Epidermal melanocyte (primary cell): ENCODE results near the gene PPP1R3F.
"Not testable (repeated sequence)": the region's sequence is repeated elsewhere in the genome, so short reads cannot be mapped to it uniquely, and the experiment has no call there.

Experiments used
- DNase-seq: peaks from one replicate; pipeline ENCODE4 v3.0.0; 2011; ENCODE audit warnings: low spot score; ENCODE audit not compliant: insufficient read length

PPP1R3F gene

DNA sequence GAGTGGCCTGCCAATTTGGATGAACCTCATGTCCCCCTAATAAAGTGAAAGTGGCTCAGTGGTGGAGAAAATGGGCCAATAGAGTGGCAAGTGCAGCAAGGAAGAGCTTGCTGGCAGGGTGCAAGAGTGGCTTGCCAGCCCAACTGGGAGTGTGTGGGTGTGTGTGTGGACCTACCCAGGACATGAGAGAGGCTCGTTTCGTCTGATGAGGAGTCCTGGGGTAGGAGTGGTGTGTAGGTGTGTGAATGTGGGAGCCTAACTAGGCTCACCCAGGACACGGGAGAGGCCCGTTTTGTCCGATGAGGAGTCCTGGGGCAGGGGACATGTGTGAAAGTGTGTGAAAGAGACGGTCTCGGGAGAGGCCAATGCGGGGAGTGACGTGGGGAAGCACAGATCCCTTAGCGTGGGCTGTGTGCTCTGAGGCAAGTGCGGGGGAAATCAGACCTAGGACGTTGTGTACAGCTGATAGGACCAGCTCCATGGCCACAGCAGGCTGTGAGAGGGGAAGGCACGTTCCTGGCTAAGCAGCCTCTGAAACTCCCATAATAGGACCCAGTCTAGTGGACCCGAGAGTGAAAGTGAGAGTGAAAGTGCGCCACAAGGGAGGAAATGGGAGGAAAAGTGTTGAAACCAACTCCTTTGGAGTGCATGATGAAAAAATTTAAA, 39.1 kb downstream of the PPP1R3F start:
- no peak for DNase-seq

DNA sequence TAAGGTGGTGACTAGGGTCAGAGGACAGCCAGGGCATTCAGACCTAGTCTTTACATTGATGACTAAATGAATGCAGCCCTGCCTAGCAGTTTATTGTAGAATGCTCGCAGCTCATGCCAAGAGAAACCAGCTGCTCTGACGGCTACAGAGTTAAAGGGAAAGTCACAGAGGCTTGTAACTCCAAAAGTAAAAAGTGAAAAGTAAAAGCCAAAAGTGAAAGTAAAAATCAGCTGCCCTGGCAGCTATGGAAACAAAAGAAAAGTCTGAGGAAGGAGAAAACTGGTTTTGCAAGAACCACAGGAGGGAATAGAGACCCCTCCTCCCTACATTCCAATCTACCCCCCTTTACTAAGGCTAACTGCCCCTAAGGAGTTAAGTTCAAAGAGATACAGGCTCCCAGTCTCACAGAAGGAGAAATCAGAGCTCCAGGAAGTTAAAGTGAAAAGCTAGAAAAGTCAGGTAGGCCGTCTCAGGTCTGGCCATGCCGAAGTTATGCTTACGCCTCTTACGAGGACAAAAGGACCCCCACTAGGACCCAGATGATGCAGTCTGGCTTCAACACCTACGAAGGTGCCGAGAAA, 39.9 kb downstream of the PPP1R3F start:
- DNase-seq: no peak

DNA sequence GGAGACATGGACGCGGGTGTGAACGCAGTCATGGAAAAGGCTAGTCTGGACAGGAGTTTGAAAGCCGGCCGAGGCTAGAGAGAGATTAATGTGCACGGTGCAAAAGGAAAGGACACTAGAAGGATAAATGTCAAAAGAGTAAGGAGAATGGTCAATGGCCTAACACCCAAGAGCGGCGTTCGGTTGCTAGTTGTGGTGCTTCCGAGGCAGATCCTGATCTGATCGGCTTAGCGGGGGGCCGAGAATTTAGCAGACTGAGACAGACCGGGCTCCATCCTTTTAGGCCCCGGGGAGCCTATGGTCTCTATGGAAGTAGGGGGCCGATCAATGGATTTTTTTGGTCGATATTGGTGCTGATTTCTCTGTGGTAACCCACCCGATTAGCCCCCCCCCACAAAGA, 40.8 kb downstream of the PPP1R3F start:
- DNase-seq: no peak

DNA sequence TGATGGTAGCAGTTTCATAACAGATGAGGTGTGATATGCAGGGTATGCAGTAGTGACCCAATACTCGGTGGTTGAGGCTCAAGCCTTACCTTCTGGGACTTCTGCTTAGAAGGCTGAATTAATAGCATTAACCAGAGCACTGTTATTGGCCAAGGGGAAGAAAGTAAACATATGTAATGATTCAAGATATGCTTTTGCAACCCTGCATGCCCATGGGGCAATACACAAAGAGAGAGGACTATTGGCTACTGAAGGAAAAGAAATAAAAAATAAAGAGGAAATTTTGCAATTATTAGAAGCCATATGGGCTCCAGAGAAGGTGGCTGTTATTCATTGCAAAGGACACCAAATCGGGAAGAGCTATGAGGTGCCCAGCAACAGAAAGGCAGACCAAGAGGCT, 42.6 kb downstream of the PPP1R3F start:
- DNase-seq: no peak

DNA sequence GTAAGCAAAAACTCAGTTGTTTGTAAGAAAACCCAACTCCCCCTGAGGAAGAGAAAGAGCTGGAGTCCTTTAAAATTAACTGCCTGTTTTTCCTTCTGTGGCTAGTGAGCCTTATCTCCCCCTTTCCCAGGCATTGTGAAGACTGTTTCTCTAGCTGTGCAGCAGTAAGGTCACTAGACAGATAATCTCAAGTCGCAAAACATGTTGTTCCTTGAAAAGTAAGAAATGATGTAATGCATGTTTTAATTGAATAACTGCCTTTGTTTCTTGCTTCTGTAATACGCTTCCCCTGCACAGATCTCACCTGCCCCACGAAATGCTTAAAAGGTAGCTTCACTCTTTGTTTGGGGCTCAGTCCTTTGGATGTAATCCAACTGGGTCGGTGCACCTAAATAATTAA, 46.5 kb downstream of the PPP1R3F start:
- DNase-seq: no peak

DNA sequence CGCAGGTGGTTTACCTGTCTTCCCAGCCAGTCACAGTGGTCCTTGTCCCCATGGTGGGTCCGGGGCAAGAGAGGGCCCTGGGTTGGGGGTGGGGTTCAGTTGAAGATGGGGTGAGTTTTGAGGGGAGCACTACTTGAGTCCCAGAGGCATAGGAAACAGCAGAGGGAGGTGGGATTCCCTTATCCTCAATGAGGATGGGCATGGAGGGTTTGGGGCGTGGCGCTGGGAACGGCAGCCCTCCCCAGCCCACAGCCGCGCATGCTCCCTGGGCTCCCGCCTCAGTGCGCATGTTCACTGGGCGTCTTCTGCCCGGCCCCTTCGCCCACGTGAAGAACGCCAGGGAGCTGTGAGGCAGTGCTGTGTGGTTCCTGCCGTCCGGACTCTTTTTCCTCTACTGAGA, 52.1 kb downstream of the PPP1R3F start, which contains the start of gene GAGE12J:
GAGE12J (plus strand) TSS at position 301 of the 400 bp plus-strand sequence. CDS start 1,157 bp downstream, outside the sequence.
- not testable (repeated sequence) for DNase-seq

DNA sequence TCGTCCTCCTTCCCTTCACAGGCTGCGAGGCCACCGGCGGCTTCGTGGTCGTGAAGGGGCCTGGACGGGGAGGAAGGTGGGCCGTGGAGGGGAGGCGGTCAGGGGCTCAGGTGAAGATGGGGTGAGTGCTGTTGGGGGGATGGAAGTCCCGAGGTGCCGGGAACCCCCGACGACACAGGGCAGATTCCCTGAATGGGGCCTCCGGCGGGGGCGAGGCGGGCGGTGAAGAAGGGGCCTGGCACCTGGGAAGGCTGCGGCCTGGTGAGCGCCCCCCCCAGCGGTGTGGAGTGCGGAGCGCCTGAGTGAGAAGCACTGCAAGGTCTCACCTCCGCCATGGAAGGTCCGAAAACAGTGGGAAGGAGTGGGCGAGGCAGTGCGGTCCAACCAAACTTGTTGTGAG, 52.7 kb downstream of the PPP1R3F start:
- not testable (repeated sequence) for DNase-seq

DNA sequence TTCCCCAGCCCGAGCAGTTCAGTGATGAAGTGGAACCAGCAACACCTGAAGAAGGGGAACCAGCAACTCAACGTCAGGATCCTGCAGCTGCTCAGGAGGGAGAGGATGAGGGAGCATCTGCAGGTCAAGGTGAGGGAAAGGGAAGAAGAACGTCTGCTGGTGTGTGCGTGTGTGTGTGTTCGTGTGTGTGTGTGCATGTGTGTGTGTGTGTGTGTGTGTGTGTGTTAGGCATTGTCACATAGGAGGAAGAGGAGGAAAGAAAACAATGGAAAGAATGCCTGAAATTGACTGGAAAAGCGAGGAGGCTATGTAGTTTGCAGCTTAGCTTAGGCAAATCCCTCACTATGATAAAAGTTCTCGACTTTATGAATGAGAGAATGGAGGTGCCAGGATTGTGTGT, 54.1 kb downstream of the PPP1R3F start:
- DNase-seq: not testable (repeated sequence)

DNA sequence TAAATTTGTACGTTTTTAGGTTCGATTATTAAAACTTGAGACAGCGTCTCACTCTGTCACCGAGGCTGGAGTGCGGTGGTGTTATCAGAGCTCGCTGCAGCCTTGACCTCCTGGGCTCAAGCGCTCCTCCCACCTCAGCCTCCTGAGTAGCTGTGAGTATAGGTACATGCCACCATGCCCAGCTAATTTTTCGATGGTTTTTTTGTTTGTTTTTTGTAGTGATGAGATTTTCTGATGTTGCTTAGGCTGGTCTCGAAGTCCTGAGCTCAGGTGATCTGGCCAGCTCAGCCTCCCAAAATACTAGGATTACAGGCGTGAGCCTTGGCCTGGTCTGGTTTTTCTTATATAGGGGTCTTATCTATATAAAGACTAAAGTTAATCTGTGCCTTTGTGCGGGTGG, 60.8 kb downstream of the PPP1R3F start:
- not testable (repeated sequence) for DNase-seq

DNA sequence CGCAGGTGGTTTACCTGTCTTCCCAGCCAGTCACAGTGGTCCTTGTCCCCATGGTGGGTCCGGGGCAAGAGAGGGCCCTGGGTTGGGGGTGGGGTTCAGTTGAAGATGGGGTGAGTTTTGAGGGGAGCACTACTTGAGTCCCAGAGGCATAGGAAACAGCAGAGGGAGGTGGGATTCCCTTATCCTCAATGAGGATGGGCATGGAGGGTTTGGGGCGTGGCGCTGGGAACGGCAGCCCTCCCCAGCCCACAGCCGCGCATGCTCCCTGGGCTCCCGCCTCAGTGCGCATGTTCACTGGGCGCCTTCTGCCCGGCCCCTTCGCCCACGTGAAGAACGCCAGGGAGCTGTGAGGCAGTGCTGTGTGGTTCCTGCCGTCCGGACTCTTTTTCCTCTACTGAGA, 61.7 kb downstream of the PPP1R3F start, which contains the start of gene GAGE13:
GAGE13 (plus strand) TSS at position 301 of the 400 bp plus-strand sequence. CDS start 1,156 bp downstream, outside the sequence.
- not testable (repeated sequence) for DNase-seq

DNA sequence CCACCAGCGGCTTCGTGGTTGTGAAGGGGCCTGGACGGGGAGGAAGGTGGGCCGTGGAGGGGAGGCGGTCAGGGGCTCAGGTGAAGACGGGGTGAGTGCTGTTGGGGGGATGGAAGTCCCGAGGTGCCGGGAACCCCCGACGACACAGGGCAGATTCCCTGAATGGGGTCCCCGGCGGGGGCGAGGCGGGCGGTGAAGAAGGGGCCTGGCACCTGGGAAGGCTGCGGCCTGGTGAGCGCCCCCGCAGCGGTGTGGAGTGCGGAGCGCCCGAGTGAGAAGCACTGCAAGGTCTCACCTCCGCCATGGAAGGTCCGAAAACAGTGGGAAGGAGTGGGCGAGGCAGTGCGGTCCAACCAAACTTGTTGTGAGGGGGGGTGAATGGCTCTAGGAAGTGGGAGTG, 62.2 kb downstream of the PPP1R3F start:
- not testable (repeated sequence) for DNase-seq
